Measurements from ENCODE around the gene FHL5. TPM values are rescaled to one million over a fixed set of nuclear protein-coding genes. Genes with fewer than 3 reads are reported as not detected.

Gene FHL5
- total RNA-seq, 1 experiment from 2014 or later: not detected

GRCh38 chr6:96652552-96652951 is 89.6 kb downstream of the FHL5 start:
- Mint-ChIP-seq H3K4me1 (ENCODE audit: low read depth, unreplicated experiment) (no peaks in the 10 kb centered on the region), H3K36me3 (ENCODE audit: insufficient read depth, unreplicated experiment) (no peaks in the 10 kb centered on the region), H3K4me3 (ENCODE audit: unreplicated experiment) (no peak overlapping the region), H3K27me3 (ENCODE audit: insufficient read depth, unreplicated experiment) (peaks cover 7% of the 10 kb centered on the region), H3K27ac (ENCODE audit: unreplicated experiment) (no peak overlapping the region), H3K9me3 (ENCODE audit: unreplicated experiment) (no peaks in the 10 kb centered on the region)
- ChIA-PET CTCF (no interaction called here), POLR2A (no interaction called here)
- DNase-seq: no peak
- Histone ChIP-seq H3K4me1 (0 out of 2 replicates have a peak, but pooled peaks cover 3% of the 10 kb centered on the region), H3K9me3 (no peaks in the 10 kb centered on the region), H3K4me3 (ENCODE audit: low read depth, low read length) (no peak overlapping the region), H3K36me3 (ENCODE audit: control insufficient read depth, insufficient read depth, low read length) (no peaks in the 10 kb centered on the region), H3K27me3 (replicated peaks; ENCODE audit: control insufficient read depth, insufficient read depth, low read length) (no peaks in the 10 kb centered on the region)
- TF ChIP-seq CTCF (IDR thresholded peaks at IDR 0.05; ENCODE audit: insufficient read depth in 1 of 2, low read depth in 1 of 2, low read length in 1 of 2, severe bottlenecking in 1 of 2, unreplicated experiment in 1 of 2): no peak
- intact Hi-C loops (cut with micrococcal nuclease; ENCODE audit: unreplicated experiment): no loop called here
- BruUV-seq (replicated peaks): no TSS peak

GRCh38 chr6:96653181-96653580 is 90.3 kb downstream of the FHL5 start:
- 0 out of 2 replicates have a peak, but pooled peaks cover 3% of the 10 kb centered on the region for H3K4me1 ChIP-seq
- H3K4me1 Mint-ChIP-seq (ENCODE audit: low read depth, unreplicated experiment): no peaks in the 10 kb centered on the region
- no peak for TF ChIP-seq CTCF (IDR thresholded peaks at IDR 0.05; ENCODE audit: insufficient read depth in 1 of 2, low read depth in 1 of 2, low read length in 1 of 2, severe bottlenecking in 1 of 2, unreplicated experiment in 1 of 2)
- no peaks in the 10 kb centered on the region for H3K36me3 ChIP-seq (ENCODE audit: control insufficient read depth, insufficient read depth, low read length)
- peaks cover 7% of the 10 kb centered on the region for H3K27me3 Mint-ChIP-seq (ENCODE audit: insufficient read depth, unreplicated experiment)
- DNase-seq: no peak
- H3K9me3 ChIP-seq: no peaks in the 10 kb centered on the region
- no peak overlapping the region for H3K4me3 Mint-ChIP-seq (ENCODE audit: unreplicated experiment)
- ChIA-PET CTCF (no interaction called here), POLR2A (no interaction called here)
- BruUV-seq (replicated peaks): no TSS peak
- no peaks in the 10 kb centered on the region for H3K27me3 ChIP-seq (replicated peaks; ENCODE audit: control insufficient read depth, insufficient read depth, low read length)
- no peak overlapping the region for H3K4me3 ChIP-seq (ENCODE audit: low read depth, low read length)
- H3K9me3 Mint-ChIP-seq (ENCODE audit: unreplicated experiment): no peaks in the 10 kb centered on the region
- no peaks in the 10 kb centered on the region for H3K36me3 Mint-ChIP-seq (ENCODE audit: insufficient read depth, unreplicated experiment)
- no peak overlapping the region for H3K27ac Mint-ChIP-seq (ENCODE audit: unreplicated experiment)
- intact Hi-C loops (cut with micrococcal nuclease; ENCODE audit: unreplicated experiment): no loop called here

- TF ChIP-seq CTCF (IDR thresholded peaks at IDR 0.05; ENCODE audit: insufficient read depth in 1 of 2, low read depth in 1 of 2, low read length in 1 of 2, severe bottlenecking in 1 of 2, unreplicated experiment in 1 of 2): no peak
- Histone ChIP-seq H3K36me3 (ENCODE audit: control insufficient read depth, insufficient read depth, low read length) (no peaks in the 10 kb centered on the region), H3K4me3 (ENCODE audit: low read depth, low read length) (no peak overlapping the region), H3K4me1 (0 out of 2 replicates have a peak, but pooled peaks cover 3% of the 10 kb centered on the region), H3K9me3 (no peaks in the 10 kb centered on the region), H3K27me3 (replicated peaks; ENCODE audit: control insufficient read depth, insufficient read depth, low read length) (no peaks in the 10 kb centered on the region)
- intact Hi-C loops (cut with micrococcal nuclease; ENCODE audit: unreplicated experiment): no loop called here
- BruUV-seq (replicated peaks): no TSS peak
- Mint-ChIP-seq H3K9me3 (ENCODE audit: unreplicated experiment) (no peaks in the 10 kb centered on the region), H3K4me3 (ENCODE audit: unreplicated experiment) (no peak overlapping the region), H3K36me3 (ENCODE audit: insufficient read depth, unreplicated experiment) (no peaks in the 10 kb centered on the region), H3K27ac (ENCODE audit: unreplicated experiment) (no peak overlapping the region), H3K27me3 (ENCODE audit: insufficient read depth, unreplicated experiment) (no peaks in the 10 kb centered on the region), H3K4me1 (ENCODE audit: low read depth, unreplicated experiment) (no peaks in the 10 kb centered on the region)
- ChIA-PET POLR2A (no interaction called here), CTCF (no interaction called here)
- DNase-seq: no peak
These were observed 93.6 kb downstream of the FHL5 start for GRCh38 chr6:96656567-96656966.
